Stimulated activated naive B cell treated with anti-CD40 and anti-IgM and Interleukin-4, amounts not matched to agents 10 μg/mL and 1 μg/mL and 100 μg/mL, for 72 hours (primary cell): ENCODE measurements around the gene PCDH1.

Experiments
- ATAC-seq, 2 donors: fragments of 150-1000 bp; cut with Tn5 transposase; replicated peaks; 2 replicates each; pipeline ENCODE4 v1.10.0; 2021; ENCODE audit warnings: moderate library complexity in 1 of 2
- DNase-seq: peaks from one replicate; pipeline ENCODE4 v3.0.0; 2021
- H3K27ac Mint-ChIP-seq: one replicate; pipeline ENCODE4 v1.8.0; 2022; ENCODE audit warnings: mild to moderate bottlenecking, mixed read lengths
- H3K27me3 Mint-ChIP-seq, 2 donors: one replicate each; pipeline ENCODE4 v1.8.0; 2022; ENCODE audit warnings: mixed read lengths in 2 of 2
- H3K36me3 Mint-ChIP-seq, 2 donors: one replicate each; pipeline ENCODE4 v1.8.0; 2022; ENCODE audit warnings: mixed read lengths in 2 of 2, mild to moderate bottlenecking in 1 of 2
- H3K4me1 Mint-ChIP-seq, 2 donors: one replicate each; pipeline ENCODE4 v1.8.0; 2022; ENCODE audit warnings: mixed read lengths in 2 of 2, mild to moderate bottlenecking in 1 of 2
- H3K4me3 Mint-ChIP-seq, 2 donors: one replicate each; pipeline ENCODE4 v1.8.0; 2022; ENCODE audit warnings: mild to moderate bottlenecking in 2 of 2, mixed read lengths in 2 of 2, moderate library complexity in 1 of 2
- H3K9me3 Mint-ChIP-seq, 2 donors: one replicate each; pipeline ENCODE4 v1.8.0; 2022; ENCODE audit warnings: mixed read lengths in 2 of 2, mild to moderate bottlenecking in 1 of 2

Gene PCDH1

DNA sequence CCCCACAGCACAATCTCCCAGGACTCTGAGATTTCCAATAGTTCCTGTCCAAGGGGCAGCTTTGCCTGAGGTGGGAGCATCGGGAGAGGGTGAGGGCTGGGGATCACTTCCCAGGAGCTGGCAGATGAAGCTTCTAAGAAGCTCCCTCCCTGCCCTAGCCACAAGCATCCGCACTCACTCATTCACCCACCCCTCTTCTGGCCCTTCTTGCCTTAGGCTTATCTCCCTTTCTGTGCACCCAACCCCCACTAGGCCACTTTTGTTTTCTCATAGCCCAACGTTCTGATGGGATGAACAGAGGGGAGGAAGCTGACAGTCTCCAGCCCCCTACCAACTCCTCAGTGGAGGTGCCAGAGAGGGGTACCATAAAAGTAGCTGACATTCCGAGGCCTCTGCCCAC is 3.7 kb upstream of the PCDH1 start:
- ATAC-seq = no peak
- Mint-ChIP-seq H3K4me1 (peaks cover 21 to 34% of the 10 kb centered on the region in 2 donors), H3K27ac (no peak overlapping the region), H3K36me3 (no peaks in the 10 kb centered on the region), H3K27me3 (peaks cover 74 to 89% of the 10 kb centered on the region in 2 donors), H3K9me3 (no peaks in the 10 kb centered on the region), H3K4me3 (no peak overlapping the region)
- DNase-seq = no peak

DNA sequence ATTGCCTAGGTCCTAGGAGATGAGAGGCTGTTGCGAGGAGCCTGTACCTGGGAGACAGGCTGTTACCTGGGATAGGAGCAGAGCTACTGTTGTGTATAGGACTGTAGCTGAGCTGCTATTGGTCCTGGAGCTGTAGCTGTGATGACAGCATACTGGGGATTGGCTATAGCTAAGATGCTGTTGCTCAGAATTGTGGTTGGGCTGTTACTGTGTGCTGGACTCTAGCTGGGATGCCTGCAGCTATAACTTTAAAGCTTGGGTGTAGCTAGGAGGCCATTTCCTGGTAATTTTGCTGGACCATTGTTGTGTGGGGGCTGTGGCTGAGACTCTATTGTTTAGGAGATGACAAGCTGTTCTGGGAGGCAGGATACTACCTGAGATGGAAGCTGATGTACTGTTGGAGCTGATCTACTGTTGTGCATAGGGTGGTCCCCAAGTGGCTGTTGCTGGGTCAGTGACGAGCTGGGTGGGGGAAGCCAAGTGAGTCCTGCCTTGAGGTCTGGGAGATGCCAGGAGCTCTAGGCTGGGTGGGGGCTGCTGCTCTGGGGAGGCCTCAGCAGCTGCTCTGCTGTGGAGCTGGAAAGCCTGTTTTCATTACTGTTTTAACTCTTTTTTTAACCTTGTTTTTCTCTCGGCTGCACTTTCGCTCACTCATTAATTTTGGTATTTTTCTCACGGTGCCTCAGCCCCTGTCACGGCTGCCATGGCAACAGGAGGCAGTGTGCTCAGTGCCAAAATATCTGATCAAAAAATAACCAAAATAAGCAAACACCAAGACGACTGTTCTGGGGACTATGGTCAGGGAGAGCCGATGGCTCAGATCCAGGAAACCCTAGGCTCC is 3.0 kb upstream of the PCDH1 start:
- Mint-ChIP-seq H3K4me1 (peaks cover 21 to 37% of the 10 kb centered on the region in 2 donors), H3K36me3 (no peaks in the 10 kb centered on the region), H3K9me3 (no peaks in the 10 kb centered on the region), H3K27me3 (peaks cover 71 to 88% of the 10 kb centered on the region in 2 donors), H3K4me3 (no peak overlapping the region), H3K27ac (no peak overlapping the region)
- ATAC-seq = no peak
- DNase-seq = no peak

DNA sequence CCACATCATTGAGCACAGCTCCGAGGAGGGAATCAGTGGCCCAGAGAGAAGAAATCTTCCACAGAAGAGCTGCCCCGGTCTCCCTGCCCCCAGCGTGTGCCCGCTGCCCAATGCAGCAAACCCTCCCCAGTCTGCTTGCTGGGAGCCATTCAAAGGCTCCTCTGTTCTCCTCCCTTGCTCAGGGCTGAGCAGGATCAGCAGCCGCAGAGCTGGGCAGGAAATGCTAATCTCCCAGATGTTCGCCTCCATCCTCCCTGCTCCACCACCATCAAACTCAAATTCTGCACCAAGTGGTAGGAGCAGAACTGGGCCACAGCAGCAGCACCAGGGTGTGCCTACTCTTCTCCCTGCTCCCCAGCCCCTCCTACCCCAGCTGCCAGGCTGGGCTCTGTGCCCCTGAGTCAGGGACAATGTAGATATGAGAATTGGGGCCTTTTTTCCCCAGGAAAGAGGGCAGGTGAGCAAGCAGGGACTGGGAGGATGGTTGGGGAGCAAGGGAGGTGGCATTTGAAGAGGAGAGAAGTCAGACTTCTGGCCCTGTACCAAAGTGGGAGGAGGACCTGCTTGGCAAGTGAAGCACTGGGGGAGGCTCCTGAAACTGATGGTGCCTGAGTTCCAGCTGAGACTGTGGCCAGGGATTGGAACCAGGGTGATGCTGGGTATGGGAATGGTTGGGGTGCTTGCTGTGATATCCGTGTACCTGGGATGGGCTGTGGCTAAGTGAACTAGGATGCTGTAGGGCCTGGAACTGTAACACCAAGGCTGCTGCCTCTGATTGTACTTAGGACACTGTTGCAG is 1.9 kb upstream of the PCDH1 start:
- Mint-ChIP-seq H3K4me3 (no peak overlapping the region), H3K36me3 (no peaks in the 10 kb centered on the region), H3K9me3 (no peaks in the 10 kb centered on the region), H3K27me3 (peaks cover 71 to 87% of the 10 kb centered on the region in 2 donors), H3K4me1 (peaks cover 24 to 37% of the 10 kb centered on the region in 2 donors), H3K27ac (no peak overlapping the region)
- no peak for DNase-seq
- ATAC-seq = no peak

DNA sequence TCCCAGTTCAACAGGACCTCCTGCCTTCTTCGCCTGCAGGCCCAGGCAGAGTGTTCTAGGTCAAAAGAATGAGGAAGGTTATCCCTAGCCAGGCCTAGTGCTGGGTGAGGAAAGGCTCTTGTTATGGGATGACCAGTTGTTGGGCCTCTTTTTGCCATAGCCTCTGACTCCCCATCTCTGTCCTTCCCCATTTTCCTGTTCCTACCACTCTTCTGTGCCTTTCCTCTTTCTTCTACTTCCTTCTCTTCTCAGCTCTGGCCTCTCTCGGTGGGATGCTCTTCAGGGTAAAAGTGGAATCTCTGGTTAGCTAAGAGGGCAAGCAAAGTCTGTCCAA is 1.2 kb upstream of the PCDH1 start:
- Mint-ChIP-seq H3K36me3 (no peaks in the 10 kb centered on the region), H3K9me3 (no peaks in the 10 kb centered on the region), H3K27me3 (peaks cover 71 to 87% of the 10 kb centered on the region in 2 donors), H3K4me3 (peak overlapping the region; percentile 69 to 70), H3K27ac (peak overlapping the region; percentile 44), H3K4me1 (peaks cover 24 to 37% of the 10 kb centered on the region in 2 donors)
- no peak for DNase-seq
- ATAC-seq = no peak

DNA sequence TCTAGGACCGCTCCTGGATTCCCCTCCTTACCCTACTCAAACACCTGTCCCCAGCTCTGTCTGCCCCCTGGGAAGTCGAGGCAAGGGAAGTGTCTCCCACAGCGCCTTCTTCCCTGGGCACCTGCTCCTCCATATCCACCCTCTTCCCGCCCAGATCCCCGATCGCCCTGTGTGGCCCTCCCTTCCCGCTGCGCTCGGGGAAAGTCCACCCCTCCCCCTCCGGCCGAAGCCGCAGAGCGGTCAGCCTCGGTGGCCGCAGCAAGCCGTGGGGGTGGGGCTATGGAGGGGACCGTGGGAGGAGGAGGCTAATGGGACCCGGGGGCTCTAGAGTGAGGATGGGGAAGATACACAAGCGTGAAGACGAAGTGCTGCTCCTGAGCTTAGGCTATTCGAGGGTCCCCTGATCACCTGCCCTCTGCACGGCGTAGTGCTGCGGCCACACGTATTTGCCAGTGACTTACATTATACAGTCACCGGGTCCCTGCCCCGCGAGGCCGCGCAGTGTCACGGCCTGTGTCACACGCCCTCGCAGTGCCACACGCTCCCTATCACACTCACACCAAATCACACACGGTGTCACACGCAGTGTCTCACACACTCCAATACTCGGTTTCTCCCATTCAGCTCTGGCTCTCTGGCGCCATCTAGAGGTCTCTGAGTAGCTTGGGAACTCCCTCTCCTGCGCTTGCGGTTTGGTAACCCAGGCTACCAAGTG is 658 bp upstream of the PCDH1 start:
- Mint-ChIP-seq H3K36me3 (no peaks in the 10 kb centered on the region), H3K4me3 (peak overlapping the region; percentile 69 to 70), H3K4me1 (peaks cover 23 to 35% of the 10 kb centered on the region in 2 donors), H3K27me3 (peaks cover 73 to 87% of the 10 kb centered on the region in 2 donors), H3K27ac (peak overlapping the region; percentile 0), H3K9me3 (no peaks in the 10 kb centered on the region)
- DNase-seq (peak; percentile 74), ATAC-seq (peak; percentile 91)

DNA sequence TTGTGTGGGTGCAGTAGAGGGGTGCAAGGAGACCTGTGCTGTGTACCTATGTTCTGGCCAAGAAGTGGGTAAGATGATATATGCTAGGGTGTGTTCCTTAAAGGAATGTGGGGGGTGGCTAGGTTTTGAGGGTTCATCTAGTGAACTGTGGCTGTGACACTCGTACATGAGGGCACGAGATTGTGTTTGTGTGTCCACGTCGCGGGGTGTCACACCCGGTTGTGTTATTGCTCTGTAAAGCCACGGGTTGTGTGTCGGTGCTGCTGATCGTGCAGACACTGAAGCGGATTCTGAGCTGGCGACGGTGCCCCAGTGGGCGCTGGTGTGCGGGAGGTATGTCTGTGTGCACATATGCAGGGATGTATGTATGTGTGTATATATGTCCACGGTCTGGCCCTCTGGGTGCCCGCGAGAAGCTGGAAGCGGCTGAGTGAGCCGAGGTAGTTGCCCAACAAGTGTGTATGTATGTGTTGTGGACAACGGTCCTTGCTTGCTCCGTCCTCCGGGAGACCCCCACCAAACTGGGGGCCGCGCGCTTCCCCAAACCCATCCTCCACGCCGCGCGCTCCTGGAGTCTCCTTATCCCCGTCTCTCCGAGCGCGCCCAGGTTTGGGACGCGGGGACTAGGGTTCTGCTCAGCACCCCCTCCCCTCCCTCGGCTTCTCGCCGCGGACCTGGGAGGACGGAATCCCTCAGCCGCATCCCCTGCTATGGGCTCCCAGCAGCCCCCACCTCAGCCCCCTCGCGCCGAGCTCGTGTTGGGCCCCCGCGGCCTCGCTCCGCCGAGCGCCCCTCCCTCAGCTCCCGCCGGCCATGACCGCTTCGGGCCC is 639 bp downstream of the PCDH1 start:
- peak overlapping the region; percentile 38 for H3K27ac Mint-ChIP-seq
- H3K4me3 Mint-ChIP-seq = peak overlapping the region; percentile 60 to 73
- DNase-seq (no peak), ATAC-seq (no peak)
- H3K27me3 Mint-ChIP-seq = peaks cover 75 to 87% of the 10 kb centered on the region in 2 donors
- H3K4me1 Mint-ChIP-seq = peaks cover 21 to 30% of the 10 kb centered on the region in 2 donors
- peaks cover 0 to 3% of the 10 kb centered on the region in 2 donors for H3K36me3 Mint-ChIP-seq
- H3K9me3 Mint-ChIP-seq = no peaks in the 10 kb centered on the region

DNA sequence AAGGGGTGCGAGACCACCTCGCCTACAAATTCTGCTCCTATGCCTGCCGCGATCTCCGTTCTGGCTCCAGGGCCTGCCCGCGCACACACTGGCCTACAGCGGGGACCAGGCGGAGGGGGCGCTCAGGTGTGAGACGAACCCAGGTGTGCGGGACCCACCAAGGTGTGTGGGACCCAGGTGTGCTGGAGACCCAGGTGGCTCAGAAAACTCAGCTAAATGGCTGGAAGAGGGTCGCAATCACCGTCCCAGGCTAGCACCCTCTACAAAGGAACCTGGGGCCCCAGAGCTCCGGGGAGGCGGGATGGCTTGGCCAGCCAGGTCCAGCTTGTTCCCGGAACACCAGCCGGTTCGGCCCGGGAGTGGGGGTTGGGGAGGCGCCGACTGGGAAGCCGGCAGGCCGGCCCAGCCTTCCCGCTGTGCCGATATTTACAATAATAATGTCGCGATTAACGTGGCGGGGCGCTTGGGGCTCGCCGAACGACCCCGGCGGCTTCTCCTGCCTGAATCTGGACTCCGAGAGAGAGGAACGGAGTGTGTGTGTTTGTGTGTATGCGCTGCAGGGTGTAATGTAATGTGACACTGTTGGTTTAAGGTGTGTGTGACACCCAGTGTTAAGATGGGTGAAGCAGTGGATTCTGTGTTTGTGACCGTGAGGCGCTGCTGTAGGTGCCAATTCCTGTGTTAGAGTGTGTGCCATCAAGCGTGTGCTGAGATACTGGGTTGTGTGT is 1.4 kb downstream of the PCDH1 start:
- Mint-ChIP-seq H3K36me3 (peaks cover 0 to 3% of the 10 kb centered on the region in 2 donors), H3K4me3 (peak overlapping the region; percentile 60 to 73), H3K9me3 (no peaks in the 10 kb centered on the region), H3K27me3 (peaks cover 74 to 87% of the 10 kb centered on the region in 2 donors), H3K4me1 (peaks cover 21 to 27% of the 10 kb centered on the region in 2 donors), H3K27ac (peak overlapping the region; percentile 38)
- DNase-seq = no peak
- no peak for ATAC-seq

DNA sequence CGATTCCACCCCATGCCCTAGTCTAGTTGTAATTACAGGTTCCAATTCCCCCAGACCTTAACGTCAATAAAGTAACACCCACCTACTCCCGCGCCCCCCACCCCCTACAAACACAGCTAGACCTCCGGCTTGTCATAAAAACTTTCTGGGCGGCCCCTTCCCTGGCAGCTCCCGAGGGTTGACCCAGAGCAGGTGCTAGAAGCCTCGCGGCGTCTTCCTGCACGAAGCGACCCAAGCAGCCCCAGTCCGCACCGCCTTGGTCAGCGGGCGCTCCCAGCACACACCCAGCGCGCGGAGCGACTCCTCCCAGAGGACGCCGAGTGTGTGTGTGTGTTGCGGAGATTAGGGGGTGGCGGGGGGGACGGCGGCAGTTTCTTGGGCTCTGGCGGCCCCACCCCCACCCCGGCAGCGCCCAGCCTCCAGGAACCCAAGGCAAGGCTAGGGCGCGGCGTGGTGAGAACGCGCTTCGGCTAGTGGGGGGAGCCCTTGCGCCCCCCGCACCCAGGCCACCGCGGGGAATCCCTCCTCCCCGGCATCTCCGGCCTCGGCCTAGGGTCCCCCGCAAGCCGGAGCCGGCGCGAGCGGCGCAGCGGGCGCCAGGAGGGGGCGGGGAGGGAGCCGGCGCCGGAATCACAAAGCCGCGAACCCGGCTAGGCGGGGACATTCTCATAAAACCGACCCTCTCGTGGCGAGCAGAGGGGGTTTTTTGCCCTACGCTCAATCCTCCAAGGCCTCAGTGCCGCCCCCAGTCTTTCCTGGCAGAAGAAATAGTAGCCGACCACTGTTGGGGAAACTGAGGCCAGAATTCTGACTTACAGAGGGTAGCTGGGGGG is 2.2 kb downstream of the PCDH1 start:
- H3K27me3 Mint-ChIP-seq = peaks cover 68 to 85% of the 10 kb centered on the region in 2 donors
- no peak for ATAC-seq
- DNase-seq = no peak
- no peak overlapping the region for H3K27ac Mint-ChIP-seq
- no peaks in the 10 kb centered on the region for H3K9me3 Mint-ChIP-seq
- peaks cover 21 to 27% of the 10 kb centered on the region in 2 donors for H3K4me1 Mint-ChIP-seq
- H3K4me3 Mint-ChIP-seq = no peak overlapping the region
- H3K36me3 Mint-ChIP-seq = peaks cover 0 to 3% of the 10 kb centered on the region in 2 donors

DNA sequence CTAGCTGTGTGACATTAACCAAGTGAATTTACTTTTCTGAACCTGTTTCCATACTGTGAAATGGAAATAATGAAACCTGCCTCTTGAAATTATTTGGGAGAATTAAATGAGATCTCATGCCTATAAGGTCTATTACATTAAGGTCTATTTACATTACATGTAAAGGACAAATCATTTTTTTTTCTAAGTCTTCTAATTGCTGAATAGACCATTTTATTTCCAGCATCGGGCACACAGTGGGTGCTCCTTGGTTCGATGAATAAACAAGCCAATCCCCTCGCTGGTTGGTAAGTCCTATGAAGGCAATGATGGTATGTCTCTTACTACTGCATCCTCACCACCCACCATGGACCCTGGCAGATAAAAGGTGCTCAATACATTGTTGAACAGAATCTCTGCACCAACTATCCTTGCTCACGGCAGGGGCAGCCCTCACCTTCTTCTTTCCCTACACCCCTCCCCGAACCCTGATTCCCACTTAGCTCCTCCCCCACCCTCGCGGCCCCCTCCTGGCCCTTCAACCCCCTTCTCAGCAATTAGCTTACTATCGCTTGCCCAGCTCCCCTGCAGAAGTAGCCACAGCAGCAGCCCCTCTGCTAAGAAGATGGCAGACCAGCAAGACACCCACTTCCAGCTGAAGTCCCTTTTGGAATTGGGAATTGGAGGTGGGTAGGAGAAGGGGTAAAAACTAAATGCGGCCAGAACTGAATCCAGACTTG is 3.0 kb downstream of the PCDH1 start:
- Mint-ChIP-seq H3K4me1 (peaks cover 21 to 27% of the 10 kb centered on the region in 2 donors), H3K36me3 (peaks cover 0 to 3% of the 10 kb centered on the region in 2 donors), H3K4me3 (no peak overlapping the region), H3K9me3 (no peaks in the 10 kb centered on the region), H3K27ac (no peak overlapping the region), H3K27me3 (peaks cover 68 to 85% of the 10 kb centered on the region in 2 donors)
- ATAC-seq (no peak), DNase-seq (no peak)

DNA sequence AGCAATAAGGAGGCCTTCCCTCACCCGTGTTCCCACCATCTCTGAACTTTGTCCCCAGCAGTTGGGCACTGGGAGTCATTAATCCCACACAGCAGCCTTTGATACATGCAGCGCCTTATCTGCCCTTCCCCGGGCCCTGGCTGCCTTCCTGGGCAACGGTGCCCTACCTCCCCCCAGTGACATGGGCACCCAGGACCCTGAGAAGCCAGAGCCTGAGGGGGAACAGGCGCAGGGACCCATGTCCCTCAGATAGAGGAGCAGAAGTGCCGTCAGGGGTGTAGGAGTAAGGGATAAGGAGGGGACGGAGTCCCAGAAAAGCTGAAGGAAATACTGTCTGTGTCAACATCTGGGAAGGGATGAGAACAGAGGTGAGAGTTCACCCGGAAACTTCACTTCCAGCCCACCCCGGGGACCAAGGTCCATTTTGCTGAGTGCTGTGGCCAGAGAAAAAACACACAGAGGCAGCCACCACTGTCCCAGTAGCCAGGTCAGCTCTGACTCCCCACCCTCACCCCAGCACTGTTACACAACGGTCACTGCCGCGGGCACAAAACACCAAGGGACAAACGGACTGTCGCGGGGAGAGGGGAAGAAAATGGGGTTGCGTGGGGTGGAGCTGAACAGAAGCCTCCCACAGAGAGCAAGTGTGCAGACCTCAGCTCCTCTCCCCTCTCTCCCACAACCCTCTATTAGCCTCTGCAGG is 3.8 kb downstream of the PCDH1 start:
- ATAC-seq (no peak), DNase-seq (no peak)
- peaks cover 19 to 24% of the 10 kb centered on the region in 2 donors for H3K4me1 Mint-ChIP-seq
- no peak overlapping the region for H3K27ac Mint-ChIP-seq
- H3K36me3 Mint-ChIP-seq = peaks cover 0 to 3% of the 10 kb centered on the region in 2 donors
- no peak overlapping the region for H3K4me3 Mint-ChIP-seq
- H3K27me3 Mint-ChIP-seq = peaks cover 69 to 85% of the 10 kb centered on the region in 2 donors
- no peaks in the 10 kb centered on the region for H3K9me3 Mint-ChIP-seq

DNA sequence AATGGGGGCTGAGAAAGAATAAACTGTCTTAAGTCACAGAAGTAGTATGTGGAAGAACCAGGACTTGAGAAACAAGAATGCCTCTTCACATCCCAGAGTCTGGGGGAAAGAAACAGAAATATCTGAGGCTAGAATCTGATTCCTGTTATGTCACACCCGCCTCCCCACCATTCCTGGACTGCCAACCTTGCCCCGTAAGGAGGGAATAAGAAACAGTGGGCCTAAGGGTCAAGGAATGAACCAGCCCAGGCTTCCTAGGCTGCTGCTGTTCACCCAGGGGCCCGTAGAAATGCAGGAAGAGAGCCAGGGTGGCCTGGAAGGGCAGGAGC is 4.3 kb downstream of the PCDH1 start:
- no peak for DNase-seq
- Mint-ChIP-seq H3K27ac (no peak overlapping the region), H3K4me1 (peaks cover 15 to 18% of the 10 kb centered on the region in 2 donors), H3K4me3 (no peak overlapping the region), H3K27me3 (peaks cover 66 to 85% of the 10 kb centered on the region in 2 donors), H3K9me3 (no peaks in the 10 kb centered on the region), H3K36me3 (peaks cover 0 to 3% of the 10 kb centered on the region in 2 donors)
- ATAC-seq = no peak
